GM21515 (cell line): ENCODE results near the gene FANCB.

ENCODE experiments used
- ATAC-seq: cut with Tn5 transposase; IDR thresholded peaks from one replicate; pipeline ENCODE4 v1.9.1; 2021; ENCODE audit not compliant: unreplicated experiment

FANCB gene

GRCh38 chrX:14872851-14873675 lies at the start of gene FANCB, which contains the start of gene MOSPD2:
TSS of gene FANCB (minus strand) at chrX:14873069. CDS start at chrX:14865510, 7,559 bp downstream.
TSS of gene MOSPD2 (plus strand) at chrX:14873421. CDS start at chrX:14873529, 108 bp downstream.
- ATAC-seq = peak; percentile 96

GRCh38 chrX:14922437-14922836 lies 49.6 kb upstream of the FANCB start:
- ATAC-seq = no peak

DNA sequence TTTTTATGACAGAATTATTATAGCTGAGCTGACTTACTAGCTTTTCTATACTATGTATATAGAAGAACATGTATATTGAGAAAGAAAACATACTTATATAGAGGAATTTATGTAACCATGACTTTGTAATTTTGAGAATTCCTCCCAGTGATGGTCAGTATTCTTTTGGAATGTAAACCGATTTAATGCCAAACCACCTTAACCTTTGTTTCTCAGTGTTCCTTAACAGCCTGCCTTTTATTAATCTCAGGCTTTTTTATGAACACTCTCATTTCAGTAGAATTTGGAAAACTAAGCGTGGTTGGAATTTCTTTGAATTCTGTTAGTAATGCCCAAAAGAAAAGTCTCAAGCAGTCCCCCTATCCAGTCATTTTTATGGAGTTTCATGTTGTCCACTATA lies 47.3 kb upstream of the FANCB start:
- ATAC-seq = no peak

- no peak for ATAC-seq
Measured at GRCh38 chrX:14919407-14919806, 46.5 kb upstream of the FANCB start.

GRCh38 chrX:14916017-14916674 lies 43.3 kb upstream of the FANCB start:
- no peak for ATAC-seq

DNA sequence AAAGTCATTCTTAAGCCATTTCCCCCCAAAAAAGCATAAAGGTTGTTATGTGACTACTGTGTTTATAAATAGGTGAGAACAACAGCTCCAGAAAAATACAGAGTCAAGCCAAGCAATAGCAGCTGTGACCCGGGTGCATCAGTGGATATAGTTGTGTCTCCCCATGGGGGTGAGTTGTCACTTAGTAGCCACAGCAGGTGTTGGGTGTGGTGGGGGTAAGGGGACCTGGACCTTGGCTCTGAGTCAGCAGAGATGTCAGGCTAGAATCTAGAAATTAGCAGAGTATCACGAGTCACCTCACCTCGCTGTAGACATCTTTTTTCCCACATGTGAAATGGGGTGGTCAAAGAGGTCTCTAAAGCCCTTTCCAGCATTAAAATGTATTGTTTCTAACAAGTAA lies 42.7 kb upstream of the FANCB start:
- ATAC-seq = no peak

DNA sequence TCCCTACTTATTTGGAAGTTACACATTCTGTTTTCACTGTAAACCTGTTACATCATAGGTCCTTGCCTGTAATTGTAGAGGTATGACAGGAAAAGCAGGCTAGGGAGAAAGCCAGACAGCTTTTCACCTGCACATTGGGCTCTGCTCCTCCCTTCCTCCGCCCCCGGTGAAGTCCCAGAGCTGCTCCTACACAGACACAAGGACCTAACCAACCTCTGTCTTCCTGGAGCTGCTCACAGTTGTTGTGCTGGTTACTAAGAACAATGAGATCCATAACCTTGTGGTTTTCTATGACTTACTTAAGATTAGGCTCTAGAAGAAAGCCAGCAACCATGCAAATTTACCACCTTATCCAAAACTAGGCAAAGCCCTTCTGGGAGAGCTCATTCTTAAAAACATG lies 40.4 kb upstream of the FANCB start:
- no peak for ATAC-seq

- no peak for ATAC-seq
Measured at GRCh38 chrX:14903891-14904290, 31.0 kb upstream of the FANCB start.

DNA sequence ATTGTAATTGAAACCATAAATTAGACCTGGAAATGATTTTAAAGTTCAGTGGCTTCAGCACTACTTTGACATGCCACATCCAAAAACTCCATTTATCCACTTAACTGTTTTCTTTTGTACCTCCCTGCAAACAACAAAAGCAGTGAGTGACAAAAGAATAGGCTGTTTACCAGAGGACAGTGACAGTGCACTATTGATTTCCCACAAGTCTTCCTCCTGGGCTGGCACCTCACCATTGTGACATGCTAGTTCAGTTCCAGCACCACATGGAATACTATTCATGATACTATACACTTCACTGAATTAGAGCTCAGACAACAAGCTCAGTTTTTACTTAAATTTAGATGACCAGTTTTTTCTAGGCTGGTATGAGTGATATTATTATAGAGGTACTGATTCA lies 29.7 kb upstream of the FANCB start:
- ATAC-seq = no peak

GRCh38 chrX:14899607-14900006 lies 26.7 kb upstream of the FANCB start:
- ATAC-seq = no peak

DNA sequence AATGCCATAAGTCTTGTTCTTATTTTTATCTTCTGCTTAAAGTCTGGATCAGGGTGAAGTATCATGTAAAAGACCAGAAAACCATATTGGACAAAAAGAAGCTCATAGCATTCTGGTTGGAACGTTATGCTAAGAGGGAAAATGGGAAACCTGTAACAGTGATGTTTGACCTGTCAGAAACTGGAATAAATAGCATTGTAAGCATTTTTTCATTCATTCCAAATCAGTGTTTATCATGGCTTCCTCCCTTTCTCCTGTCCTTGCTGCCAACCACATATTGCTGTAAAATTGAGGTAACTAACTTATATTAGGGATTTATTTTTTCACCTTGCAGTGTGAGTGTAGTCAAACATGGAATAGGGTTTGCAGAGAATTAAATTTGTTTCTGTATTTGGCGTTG lies 24.2 kb upstream of the FANCB start:
- no peak for ATAC-seq

- ATAC-seq = no peak
Measured at GRCh38 chrX:14896273-14896672, 23.4 kb upstream of the FANCB start.

GRCh38 chrX:14886252-14886651 lies 13.4 kb upstream of the FANCB start:
- ATAC-seq = no peak

DNA sequence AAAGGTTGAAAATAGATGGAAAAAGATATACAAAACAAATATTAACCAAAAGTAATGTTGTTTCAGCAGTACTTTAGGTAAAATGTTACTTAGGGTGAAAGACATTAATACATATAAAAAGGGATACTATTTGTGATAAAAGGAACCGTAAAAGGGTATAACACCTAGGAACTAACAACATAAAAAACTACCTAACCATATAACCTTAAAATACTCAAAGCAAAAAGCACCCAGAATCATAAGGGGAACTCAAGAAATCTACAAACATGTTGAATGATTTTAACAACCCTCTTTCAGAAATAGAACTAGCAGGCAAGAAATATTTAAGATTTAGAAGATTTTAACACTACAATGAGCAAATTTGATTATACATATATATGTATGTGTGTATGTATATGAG lies 11.8 kb upstream of the FANCB start:
- ATAC-seq = no peak

- ATAC-seq = no peak
Measured at GRCh38 chrX:14883826-14884225, 11.0 kb upstream of the FANCB start.

GRCh38 chrX:14875624-14876023 lies 2.8 kb upstream of the FANCB start:
- no peak for ATAC-seq

GRCh38 chrX:14873676-14874049 lies 794 bp upstream of the FANCB start:
- no peak for ATAC-seq

GRCh38 chrX:14872355-14872754 lies 514 bp downstream of the FANCB start:
- no peak for ATAC-seq

GRCh38 chrX:14871767-14872166 lies 1.1 kb downstream of the FANCB start:
- ATAC-seq = no peak

DNA sequence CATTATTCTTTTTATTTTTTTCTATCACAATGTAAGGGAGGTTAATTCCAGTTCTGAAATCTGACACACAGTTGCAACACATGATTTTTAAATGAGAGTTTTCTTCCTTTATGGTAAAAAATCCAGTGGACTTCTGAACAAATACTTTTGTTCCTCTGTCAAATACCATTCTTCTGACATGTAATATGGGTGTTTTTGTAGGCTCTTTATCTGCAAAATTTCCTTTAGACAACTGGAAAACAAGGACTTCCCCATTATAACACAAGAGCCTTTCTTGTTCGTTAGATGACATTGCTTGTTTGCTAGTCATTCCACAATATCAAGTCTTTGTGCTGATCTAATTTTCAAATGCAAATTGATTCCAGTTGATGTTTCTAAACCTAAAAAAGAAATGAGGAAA lies 7.7 kb downstream of the FANCB start:
- no peak for ATAC-seq

DNA sequence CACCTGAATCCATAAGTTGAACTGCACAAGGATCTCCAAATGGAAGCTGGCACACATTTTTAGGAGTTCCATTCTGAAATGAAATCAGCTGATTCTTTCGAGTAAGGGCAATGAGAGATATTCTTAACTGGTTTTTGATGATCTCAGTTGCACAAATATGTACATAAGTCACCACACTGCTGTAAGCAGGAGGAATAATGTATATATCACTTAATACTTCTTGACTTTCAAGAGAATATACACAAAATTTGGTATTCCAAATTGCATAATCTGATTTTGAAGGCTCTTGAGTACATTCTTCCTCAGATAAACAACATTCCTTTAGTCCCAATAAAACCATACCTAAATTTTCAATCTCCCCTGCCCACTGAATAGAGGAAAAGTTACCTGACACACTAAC lies 8.2 kb downstream of the FANCB start:
- no peak for ATAC-seq

DNA sequence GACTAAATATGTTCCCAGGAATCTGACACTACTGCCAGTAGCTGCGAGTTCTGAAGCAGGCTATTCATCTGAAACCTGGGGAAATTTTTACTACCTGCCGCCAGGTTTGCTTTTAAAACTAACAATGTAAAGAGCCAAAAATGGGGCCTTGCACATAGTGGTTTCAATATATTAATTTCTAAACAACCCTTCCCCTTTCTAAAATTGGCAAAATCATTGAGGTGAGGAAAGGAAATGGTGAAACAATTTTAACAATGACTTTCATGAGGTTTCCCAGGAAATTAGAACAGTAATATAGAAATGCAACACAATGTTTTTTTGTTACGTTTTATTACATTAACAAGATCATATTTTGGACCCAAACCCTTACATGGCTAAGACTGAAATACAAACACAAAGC lies 21.3 kb downstream of the FANCB start:
- ATAC-seq = no peak

GRCh38 chrX:14843666-14844065 lies 29.2 kb downstream of the FANCB start:
- ATAC-seq = no peak
